Right atrium auricular region (tissue), 2 donors: ENCODE measurements around the gene RAB31. TPM values are rescaled to one million over a fixed set of nuclear protein-coding genes. Genes with fewer than 3 reads are reported as not detected.

Experiments
- DNase-seq: peaks from one replicate; pipeline ENCODE4 v3.0.0-alpha.2; 2019; ENCODE audit warnings: low spot score
- H3K27ac ChIP-seq, 2 donors: fragments of 200-600 bp; sonication (generic); 1 replicate in 1 of 2; 2 replicates in 1 of 2; pipeline ENCODE4 v1.5.1; 2016 to 2019
- H3K27me3 ChIP-seq, 2 donors: fragments of 200-600 bp; sonication (generic); one replicate each; pipeline versions ENCODE4 v1.5.1 to v1.6.0; 2017 to 2019
- H3K36me3 ChIP-seq: fragments of 200-600 bp; sonication (generic); one replicate; pipeline ENCODE4 v1.5.1; 2016
- H3K4me1 ChIP-seq, 2 donors: fragments of 200-600 bp; sonication (generic); one replicate each; pipeline versions ENCODE4 v1.5.1 to v1.6.0; 2017 to 2019
- H3K4me3 ChIP-seq, 2 donors: fragments of 200-600 bp; sonication (generic); 1 replicate in 1 of 2; 2 replicates in 1 of 2; pipeline ENCODE4 v1.5.1; 2017 to 2019; ENCODE audit warnings: mild to moderate bottlenecking in 1 of 2, moderate library complexity in 1 of 2
- H3K9me3 ChIP-seq, 2 donors: fragments of 200-600 bp; sonication (generic); one replicate each; pipeline ENCODE4 v1.5.1; 2019
- CTCF ChIP-seq, 2 donors: fragments of 200-600 bp; sonication (generic); IDR thresholded peaks; one replicate each; pipeline ENCODE4 v1.5.1; 2019; ENCODE audit warnings: antibody characterized with exemption in 2 of 2
- total RNA-seq, 2 donors: library from RNA; depleted of rRNA; stranded (reverse); fragments of >200 nt; gene quantifications; one replicate each; pipeline ENCODE4 v1.1.0, GENCODE V29; 2016

Gene RAB31
- total RNA-seq, 2 donors from 2014 or later = 9.9 to 29.2 TPM

DNA sequence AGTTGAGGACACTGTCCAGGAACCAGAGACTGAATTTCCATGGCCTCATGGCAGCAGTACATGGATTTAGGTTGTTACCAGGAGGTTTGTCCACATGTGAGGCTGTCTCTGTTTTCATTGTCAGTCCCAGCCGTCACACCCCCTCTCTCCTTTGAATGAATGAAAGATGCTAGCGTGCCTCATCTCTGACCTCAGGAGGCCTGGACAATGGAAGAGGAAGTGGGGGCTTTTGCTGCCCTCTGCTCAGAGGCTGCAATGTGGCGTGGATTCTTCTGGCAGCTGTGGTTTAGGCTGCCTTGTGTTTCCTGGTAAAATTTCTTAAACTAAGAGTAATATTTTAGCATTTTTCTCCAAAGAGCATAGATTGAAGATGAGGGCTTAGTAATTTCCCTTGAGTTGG, 47.5 kb downstream of the RAB31 start:
- Histone ChIP-seq H3K27me3 (no peaks in the 10 kb centered on the region), H3K4me3 (no peak overlapping the region), H3K9me3 (no peaks in the 10 kb centered on the region), H3K4me1 (no peaks in the 10 kb centered on the region), H3K27ac (no peak overlapping the region), H3K36me3 (no peaks in the 10 kb centered on the region)
- no peak for DNase-seq
- TF ChIP-seq CTCF (IDR thresholded peaks at IDR 0.05) = no peak

DNA sequence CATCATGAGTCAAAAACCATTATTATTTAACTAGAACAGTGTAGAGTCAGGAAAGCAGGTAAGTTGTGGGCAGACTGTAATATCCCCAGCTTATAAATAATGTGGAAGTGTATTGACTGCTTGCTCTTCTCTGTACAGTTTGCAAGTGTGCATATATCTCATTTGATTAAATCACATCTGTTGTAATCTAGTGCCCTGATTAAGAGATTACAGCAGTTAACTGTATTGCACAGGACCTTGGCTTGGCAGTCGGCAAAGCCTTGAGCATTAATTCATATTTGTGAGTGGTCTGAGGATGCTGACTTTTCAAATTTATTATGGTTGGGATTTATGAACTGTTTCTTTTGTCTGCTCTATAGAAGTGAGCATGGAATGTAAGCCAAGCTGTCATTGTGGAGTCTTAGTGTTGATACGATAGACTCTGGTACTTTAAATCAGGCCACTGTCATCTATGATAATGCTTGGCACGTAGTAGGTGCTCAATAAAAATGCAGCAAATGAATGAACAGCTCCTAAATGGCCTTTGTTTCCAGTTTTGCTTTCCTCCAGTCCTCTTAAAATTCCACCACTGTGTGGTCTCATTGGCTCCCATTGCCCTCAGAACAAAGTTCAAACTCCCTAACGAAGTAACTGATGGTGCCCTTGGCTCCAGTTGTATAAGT, 48.3 kb downstream of the RAB31 start:
- DNase-seq = no peak
- Histone ChIP-seq H3K27me3 (no peaks in the 10 kb centered on the region), H3K4me3 (no peak overlapping the region), H3K4me1 (no peaks in the 10 kb centered on the region), H3K27ac (no peak overlapping the region), H3K36me3 (no peaks in the 10 kb centered on the region), H3K9me3 (no peaks in the 10 kb centered on the region)
- no peak for TF ChIP-seq CTCF (IDR thresholded peaks at IDR 0.05)

- Histone ChIP-seq H3K27ac (no peak overlapping the region), H3K27me3 (no peaks in the 10 kb centered on the region), H3K36me3 (no peaks in the 10 kb centered on the region), H3K4me3 (no peak overlapping the region), H3K4me1 (no peaks in the 10 kb centered on the region), H3K9me3 (no peaks in the 10 kb centered on the region)
- TF ChIP-seq CTCF (IDR thresholded peaks at IDR 0.05) = no peak
- DNase-seq = no peak
These were observed 48.9 kb downstream of the RAB31 start for GRCh38 chr18:9756933-9757470.

DNA sequence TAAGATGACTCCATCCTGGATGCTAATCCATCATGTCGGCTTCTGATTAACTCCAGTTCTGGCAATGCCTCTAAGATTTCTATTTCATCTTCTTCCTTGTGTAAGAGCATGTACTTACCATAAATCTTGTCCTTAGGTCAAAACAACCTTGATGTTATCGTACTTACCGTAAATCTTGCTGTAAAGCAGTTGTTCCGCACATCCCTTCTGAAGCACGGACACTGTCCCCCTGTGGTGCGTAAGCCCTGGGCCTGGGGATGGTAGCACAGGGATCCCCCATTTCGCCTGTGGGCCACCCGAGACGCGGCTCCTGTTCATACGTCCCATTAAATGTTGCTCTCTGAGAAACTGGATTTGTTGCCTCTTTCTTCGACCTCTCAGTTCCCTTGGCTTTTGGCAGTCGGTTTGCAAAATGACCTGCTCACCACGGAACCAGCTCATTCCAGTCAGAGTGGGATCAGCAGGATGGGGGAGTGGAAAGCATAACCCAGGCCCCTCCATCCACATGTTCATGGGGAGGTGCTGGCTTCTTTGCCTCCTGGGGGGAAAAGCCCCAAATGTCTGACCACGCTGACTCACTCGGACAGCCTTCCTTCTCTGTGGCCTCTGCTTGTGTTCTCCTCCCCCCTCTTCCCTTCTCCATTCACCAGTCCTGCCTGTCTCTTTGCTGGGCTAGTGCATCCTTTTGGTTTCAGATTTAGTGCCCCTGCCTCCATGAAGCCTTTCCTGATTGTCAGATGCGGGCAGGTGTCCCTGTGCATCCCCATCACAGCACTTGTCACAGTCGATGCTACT, 49.9 kb downstream of the RAB31 start:
- Histone ChIP-seq H3K9me3 (no peaks in the 10 kb centered on the region), H3K27ac (no peak overlapping the region), H3K4me1 (no peaks in the 10 kb centered on the region), H3K27me3 (no peaks in the 10 kb centered on the region), H3K4me3 (no peak overlapping the region), H3K36me3 (no peaks in the 10 kb centered on the region)
- DNase-seq = no peak
- no peak for TF ChIP-seq CTCF (IDR thresholded peaks at IDR 0.05)

GRCh38 chr18:9758624-9759075, 50.5 kb downstream of the RAB31 start:
- no peaks in the 10 kb centered on the region for H3K9me3 ChIP-seq
- H3K4me3 ChIP-seq = no peak overlapping the region
- no peak for TF ChIP-seq CTCF (IDR thresholded peaks at IDR 0.05)
- H3K36me3 ChIP-seq = no peaks in the 10 kb centered on the region
- no peak overlapping the region for H3K27ac ChIP-seq
- H3K4me1 ChIP-seq = no peaks in the 10 kb centered on the region
- DNase-seq = no peak
- no peaks in the 10 kb centered on the region for H3K27me3 ChIP-seq
